Vagina (tissue), 2 donors: Measurements from ENCODE around the gene FAM9A. TPM values are rescaled to one million over a fixed set of nuclear protein-coding genes. Genes with fewer than 3 reads are reported as not detected.

Experiments
- DNase-seq, 2 donors: peaks; one replicate each; pipeline ENCODE4 v3.0.0-alpha.2; 2017; ENCODE audit errors: extremely low spot score in 2 of 2
- H3K27ac ChIP-seq: fragments of 200-600 bp; sonication (generic); one replicate; pipeline ENCODE4 v1.5.1; 2019
- H3K27me3 ChIP-seq: fragments of 200-600 bp; sonication (generic); one replicate; pipeline ENCODE4 v1.5.1; 2019
- H3K36me3 ChIP-seq, 2 donors: fragments of 200-600 bp; sonication (generic); one replicate each; pipeline ENCODE4 v1.5.1; 2017 to 2019
- H3K4me1 ChIP-seq: fragments of 200-600 bp; sonication (generic); one replicate; pipeline ENCODE4 v1.5.1; 2019
- H3K4me3 ChIP-seq, 2 donors: fragments of 200-600 bp; sonication (generic); 1 replicate in 1 of 2; 2 replicates in 1 of 2; pipeline ENCODE4 v1.5.1; 2016 to 2019
- H3K9me3 ChIP-seq: fragments of 200-600 bp; sonication (generic); one replicate; pipeline ENCODE4 v1.5.1; 2019
- CTCF ChIP-seq, 3 experiments: fragments of 450-650 bp in 2 of 3; fragments of 200-600 bp in 1 of 3; sonication (generic) in 1 of 3; IDR thresholded peaks; one replicate each; pipeline ENCODE4 v1.5.1; 2017 to 2019; ENCODE audit warnings: antibody characterized with exemption in 3 of 3, mild to moderate bottlenecking in 2 of 3, moderate library complexity in 2 of 3
- POLR2A ChIP-seq, 2 donors: fragments of 450-650 bp; IDR thresholded peaks; one replicate each; pipeline ENCODE4 v1.6.1; 2017; ENCODE audit warnings: antibody characterized with exemption in 2 of 2, mild to moderate bottlenecking in 2 of 2, moderate library complexity in 2 of 2
- POLR2AphosphoS5 ChIP-seq, 2 donors: sonication (generic); formaldehyde crosslinking; IDR thresholded peaks; one replicate each; pipeline ENCODE4 v1.9.0; 2017; ENCODE audit warnings: antibody characterized with exemption in 2 of 2, mild to moderate bottlenecking in 2 of 2, low read depth in 1 of 2; ENCODE audit not compliant: insufficient read depth in 1 of 2
- intact Hi-C: fragments of 100-400 bp; cut with DNase I; formaldehyde crosslinking; loops from one replicate; pipeline ENCODE4 v1.15.1; 2023
- total RNA-seq: library from RNA; depleted of rRNA; stranded (reverse); fragments of >200 nt; gene quantifications from one replicate; pipeline ENCODE4 v1.2.3, GENCODE V29; 2016

FAM9A gene
- total RNA-seq, 1 donor from 2014 or later, result not detected

GRCh38 chrX:8844157-8844556, 43.0 kb upstream of the FAM9A start:
- no peak for DNase-seq
- H3K36me3 ChIP-seq, result no peaks in the 10 kb centered on the region
- TF ChIP-seq POLR2A (IDR thresholded peaks at IDR 0.05) (no peak), POLR2AphosphoS5 (IDR thresholded peaks at IDR 0.05; ENCODE audit: insufficient read depth in 1 of 2, low read depth in 1 of 2) (no peak), CTCF (IDR thresholded peaks at IDR 0.05) (no peak)
- intact Hi-C loops, result no loop called here
- H3K27ac ChIP-seq, result no peak overlapping the region
- no peaks in the 10 kb centered on the region for H3K27me3 ChIP-seq
- no peaks in the 10 kb centered on the region for H3K4me1 ChIP-seq
- H3K9me3 ChIP-seq, result no peaks in the 10 kb centered on the region
- no peak overlapping the region for H3K4me3 ChIP-seq

- H3K27ac ChIP-seq, result no peak overlapping the region
- H3K4me3 ChIP-seq, result no peak overlapping the region
- H3K4me1 ChIP-seq, result no peaks in the 10 kb centered on the region
- H3K36me3 ChIP-seq, result no peaks in the 10 kb centered on the region
- H3K27me3 ChIP-seq, result no peaks in the 10 kb centered on the region
- intact Hi-C loops, result no loop called here
- DNase-seq, result no peak
- no peaks in the 10 kb centered on the region for H3K9me3 ChIP-seq
- TF ChIP-seq CTCF (IDR thresholded peaks at IDR 0.05), result no peak
- no peak for TF ChIP-seq POLR2AphosphoS5 (IDR thresholded peaks at IDR 0.05; ENCODE audit: insufficient read depth in 1 of 2, low read depth in 1 of 2)
- TF ChIP-seq POLR2A (IDR thresholded peaks at IDR 0.05), result no peak
Observed at GRCh38 chrX:8841911-8842310, 40.7 kb upstream of the FAM9A start.

- TF ChIP-seq POLR2AphosphoS5 (IDR thresholded peaks at IDR 0.05; ENCODE audit: insufficient read depth in 1 of 2, low read depth in 1 of 2), result no peak
- no peak for TF ChIP-seq POLR2A (IDR thresholded peaks at IDR 0.05)
- TF ChIP-seq CTCF (IDR thresholded peaks at IDR 0.05), result no peak
Observed at GRCh38 chrX:8834392-8834791, 33.2 kb upstream of the FAM9A start.

GRCh38 chrX:8832582-8833378, 31.6 kb upstream of the FAM9A start:
- intact Hi-C loops, result no loop called here
- no peaks in the 10 kb centered on the region for H3K9me3 ChIP-seq
- H3K36me3 ChIP-seq, result no peaks in the 10 kb centered on the region

More at GRCh38 chrX:8834392-8834791, 33.2 kb upstream of the FAM9A start:
- no peaks in the 10 kb centered on the region for H3K36me3 ChIP-seq
- no peaks in the 10 kb centered on the region for H3K27me3 ChIP-seq
- no peaks in the 10 kb centered on the region for H3K4me1 ChIP-seq
- H3K27ac ChIP-seq, result no peak overlapping the region
- no peak overlapping the region for H3K4me3 ChIP-seq
- intact Hi-C loops, result no loop called here
- H3K9me3 ChIP-seq, result no peaks in the 10 kb centered on the region
- DNase-seq, result no peak

More at GRCh38 chrX:8832582-8833378, 31.6 kb upstream of the FAM9A start:
- Histone ChIP-seq H3K4me3 (no peak overlapping the region), H3K4me1 (no peaks in the 10 kb centered on the region), H3K27ac (no peak overlapping the region), H3K27me3 (no peaks in the 10 kb centered on the region)
- DNase-seq, result no peak
- TF ChIP-seq CTCF (IDR thresholded peaks at IDR 0.05) (no peak), POLR2A (IDR thresholded peaks at IDR 0.05) (no peak), POLR2AphosphoS5 (IDR thresholded peaks at IDR 0.05; ENCODE audit: insufficient read depth in 1 of 2, low read depth in 1 of 2) (no peak)
